ENCODE data around the gene OTOG.
"Not testable (repeated sequence)": the region's sequence is repeated elsewhere in the genome, so short reads cannot be mapped to it uniquely, and the experiment has no call there.

OTOG gene

DNA sequence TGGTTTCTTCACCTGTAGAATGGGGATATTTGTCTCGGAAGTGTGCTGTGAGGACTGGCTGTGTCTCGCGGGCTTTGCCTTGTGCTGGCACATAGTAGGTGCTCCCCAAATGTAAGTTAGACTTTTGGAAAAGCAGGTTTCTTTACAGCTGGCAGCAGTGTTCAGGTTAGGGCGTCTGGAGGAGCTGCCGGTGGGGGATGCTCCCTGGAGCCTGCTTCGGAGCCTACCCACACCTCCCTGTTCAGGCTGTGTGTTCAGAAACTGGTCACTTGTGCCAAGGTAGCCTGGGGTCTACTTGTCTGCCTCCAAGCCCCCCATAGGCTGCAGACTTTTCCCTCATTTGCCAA, 60.0 kb downstream of the OTOG start:
- peak; percentile 27 for DNase-seq

DNA sequence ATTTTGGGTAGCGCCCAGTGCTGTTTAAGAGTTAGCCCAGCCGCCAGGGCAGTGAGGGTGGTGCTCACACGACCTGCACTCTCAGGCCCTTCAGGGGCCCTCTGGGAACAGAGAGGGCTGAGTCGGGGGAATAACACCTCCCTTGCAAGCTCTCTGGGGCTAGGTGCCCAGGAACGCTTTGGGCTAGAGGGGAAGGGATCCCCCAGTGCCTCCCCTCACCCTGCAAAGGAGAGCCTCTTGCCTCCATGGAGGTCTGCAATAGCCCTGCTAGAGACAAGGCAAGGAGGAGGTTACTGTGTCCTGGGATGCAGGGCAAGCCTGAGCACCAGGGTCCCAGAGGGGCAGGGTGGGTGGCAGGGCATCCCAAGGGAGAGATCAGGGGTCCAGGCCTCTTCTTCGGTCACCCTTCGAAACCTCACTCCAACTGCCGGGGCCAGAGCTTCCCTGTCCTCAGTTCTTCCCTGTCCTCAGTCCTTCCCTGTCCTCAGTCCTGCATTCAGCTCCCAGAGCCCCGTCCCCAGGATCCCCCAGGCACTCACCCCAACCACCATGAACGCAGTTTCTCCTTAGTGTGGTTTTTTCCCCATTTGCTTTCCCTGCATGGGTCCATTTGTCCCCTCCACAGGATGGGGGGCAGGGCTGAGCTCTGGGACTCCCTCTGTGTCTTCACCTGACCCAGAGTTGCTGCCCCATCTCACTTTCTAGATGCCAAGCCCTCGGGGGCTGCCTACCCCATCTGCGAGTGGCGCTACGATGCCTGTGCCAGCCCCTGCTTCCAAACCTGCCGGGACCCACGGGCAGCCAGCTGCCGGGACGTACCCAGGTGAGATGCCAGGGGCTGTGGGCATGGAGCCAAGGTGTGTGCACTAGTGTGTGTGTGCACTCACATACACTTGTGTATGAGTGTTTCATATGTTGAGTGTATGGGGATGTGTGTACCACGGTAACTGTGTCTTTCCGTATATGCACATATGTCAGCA, 60.8 kb downstream of the OTOG start:
- DNase-seq = peak; percentile 61

DNA sequence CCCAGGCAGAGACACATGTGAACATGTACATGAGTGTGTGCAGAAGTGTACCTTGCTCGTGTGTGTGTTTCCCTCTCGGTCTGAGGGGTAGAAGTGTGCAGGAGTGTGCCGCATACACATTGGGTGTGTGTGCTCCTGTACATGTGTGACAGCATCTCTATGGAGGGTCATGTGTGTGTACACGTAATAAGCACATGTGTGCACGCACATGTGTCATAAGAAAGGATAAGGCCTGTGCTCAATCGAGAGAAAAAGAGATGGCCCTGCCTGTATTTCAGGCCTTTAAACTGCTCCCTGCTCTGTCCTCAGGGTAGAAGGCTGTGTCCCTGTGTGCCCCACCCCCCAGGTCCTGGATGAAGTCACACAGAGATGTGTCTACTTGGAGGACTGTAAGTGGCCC, 61.8 kb downstream of the OTOG start:
- peak; percentile 30 for DNase-seq

DNA sequence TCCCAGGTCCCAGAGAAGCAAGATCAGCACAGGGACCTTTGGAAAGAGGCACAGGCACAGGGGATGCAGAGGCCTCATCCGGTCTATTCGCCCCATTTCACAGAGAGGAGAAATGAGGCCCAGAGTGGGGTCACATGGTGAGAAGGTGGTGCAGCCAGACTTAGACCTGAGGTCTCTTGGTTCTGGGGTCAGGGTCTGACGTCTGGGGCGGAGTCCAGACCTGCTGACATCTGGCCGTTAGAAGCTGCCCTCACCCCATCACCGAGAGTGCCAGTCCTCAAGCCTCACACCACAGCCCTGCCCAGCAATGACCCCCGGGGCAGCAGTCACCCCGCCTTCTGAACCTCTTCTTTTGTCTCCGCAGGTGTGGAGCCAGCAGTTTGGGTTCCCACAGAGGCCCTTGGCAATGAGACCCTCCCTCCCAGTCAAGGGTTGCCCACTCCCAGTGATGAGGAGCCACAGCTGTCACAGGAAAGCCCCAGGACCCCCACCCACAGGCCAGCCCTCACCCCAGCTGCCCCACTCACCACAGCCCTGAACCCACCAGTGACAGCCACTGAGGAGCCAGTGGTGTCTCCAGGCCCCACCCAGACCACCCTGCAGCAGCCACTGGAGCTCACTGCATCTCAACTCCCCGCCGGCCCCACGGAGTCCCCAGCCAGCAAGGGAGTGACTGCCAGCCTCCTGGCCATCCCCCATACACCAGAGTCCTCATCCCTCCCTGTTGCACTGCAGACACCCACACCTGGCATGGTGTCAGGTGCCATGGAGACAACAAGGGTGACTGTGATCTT, 62.4 kb downstream of the OTOG start:
- peak; percentile 55 for DNase-seq

DNA sequence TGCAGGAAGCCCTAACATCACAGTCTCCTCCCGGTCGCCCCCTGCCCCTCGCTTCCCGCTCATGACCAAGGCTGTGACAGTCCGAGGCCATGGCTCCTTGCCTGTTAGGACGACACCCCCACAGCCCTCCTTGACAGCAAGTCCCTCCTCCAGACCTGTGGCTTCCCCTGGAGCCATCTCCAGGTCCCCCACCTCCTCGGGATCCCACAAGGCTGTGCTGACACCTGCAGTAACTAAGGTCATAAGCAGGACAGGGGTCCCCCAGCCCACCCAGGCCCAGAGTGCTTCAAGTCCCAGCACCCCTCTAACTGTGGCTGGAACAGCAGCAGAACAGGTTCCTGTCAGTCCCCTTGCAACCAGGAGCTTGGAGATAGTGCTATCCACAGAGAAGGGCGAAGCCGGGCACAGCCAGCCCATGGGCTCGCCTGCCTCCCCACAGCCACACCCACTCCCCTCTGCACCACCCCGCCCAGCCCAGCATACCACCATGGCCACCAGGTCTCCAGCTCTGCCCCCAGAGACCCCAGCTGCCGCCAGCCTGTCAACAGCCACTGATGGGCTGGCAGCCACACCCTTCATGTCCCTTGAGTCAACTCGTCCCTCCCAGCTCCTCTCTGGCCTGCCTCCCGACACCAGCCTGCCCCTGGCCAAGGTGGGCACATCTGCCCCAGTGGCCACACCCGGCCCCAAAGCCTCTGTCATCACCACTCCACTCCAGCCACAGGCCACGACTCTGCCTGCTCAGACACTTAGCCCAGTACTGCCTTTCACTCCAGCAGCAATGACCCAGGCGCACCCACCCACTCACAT, 63.2 kb downstream of the OTOG start:
- DNase-seq = peak; percentile 58

DNA sequence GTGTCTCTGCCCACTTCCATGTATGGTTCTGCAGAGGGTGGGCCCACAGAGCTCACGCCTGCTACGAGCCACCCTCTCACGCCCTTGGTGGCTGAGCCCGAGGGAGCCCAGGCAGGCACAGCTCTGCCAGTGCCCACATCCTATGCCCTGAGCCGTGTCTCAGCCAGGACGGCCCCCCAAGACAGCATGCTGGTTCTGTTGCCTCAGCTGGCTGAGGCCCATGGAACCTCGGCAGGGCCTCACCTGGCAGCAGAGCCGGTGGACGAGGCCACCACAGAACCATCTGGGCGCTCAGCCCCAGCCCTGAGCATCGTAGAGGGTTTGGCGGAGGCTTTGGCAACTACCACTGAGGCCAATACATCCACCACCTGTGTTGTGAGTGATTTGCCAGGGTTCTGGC, 64.0 kb downstream of the OTOG start:
- peak; percentile 16 for DNase-seq

DNA sequence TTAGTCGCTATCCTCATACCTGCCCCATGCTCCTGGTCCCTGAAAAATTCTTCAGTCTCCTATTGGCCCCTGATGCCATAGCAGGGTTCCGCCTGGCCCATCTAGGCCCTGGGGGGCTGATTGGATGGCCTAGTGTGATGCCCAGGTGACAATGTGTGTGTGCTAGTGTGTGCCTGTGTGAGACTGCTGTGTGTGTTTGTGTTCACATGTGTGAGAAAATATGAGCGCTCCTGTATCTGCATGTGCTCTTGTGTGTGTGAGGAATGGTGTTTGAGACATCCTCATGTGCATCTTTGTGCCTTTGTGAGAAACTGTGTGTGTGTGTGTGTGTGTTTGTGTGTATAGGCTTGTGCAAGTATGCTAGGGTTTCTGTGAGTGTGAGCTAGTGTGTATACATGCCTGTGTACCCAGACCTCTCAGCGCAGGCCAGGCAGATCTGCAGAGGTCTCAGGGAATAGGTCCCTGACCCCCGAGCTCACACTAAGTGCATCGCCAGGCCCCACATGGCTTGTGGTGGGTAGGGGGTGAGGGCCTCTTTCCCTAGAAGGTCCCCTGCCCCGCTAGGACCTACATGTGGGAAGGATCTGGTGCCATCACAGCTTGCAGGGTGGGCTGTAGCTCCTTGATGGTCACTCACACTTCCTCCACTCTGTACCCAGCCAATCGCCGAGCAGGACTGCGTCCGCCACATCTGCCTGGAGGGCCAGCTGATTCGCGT, 64.6 kb downstream of the OTOG start:
- DNase-seq = peak; percentile 39

DNA sequence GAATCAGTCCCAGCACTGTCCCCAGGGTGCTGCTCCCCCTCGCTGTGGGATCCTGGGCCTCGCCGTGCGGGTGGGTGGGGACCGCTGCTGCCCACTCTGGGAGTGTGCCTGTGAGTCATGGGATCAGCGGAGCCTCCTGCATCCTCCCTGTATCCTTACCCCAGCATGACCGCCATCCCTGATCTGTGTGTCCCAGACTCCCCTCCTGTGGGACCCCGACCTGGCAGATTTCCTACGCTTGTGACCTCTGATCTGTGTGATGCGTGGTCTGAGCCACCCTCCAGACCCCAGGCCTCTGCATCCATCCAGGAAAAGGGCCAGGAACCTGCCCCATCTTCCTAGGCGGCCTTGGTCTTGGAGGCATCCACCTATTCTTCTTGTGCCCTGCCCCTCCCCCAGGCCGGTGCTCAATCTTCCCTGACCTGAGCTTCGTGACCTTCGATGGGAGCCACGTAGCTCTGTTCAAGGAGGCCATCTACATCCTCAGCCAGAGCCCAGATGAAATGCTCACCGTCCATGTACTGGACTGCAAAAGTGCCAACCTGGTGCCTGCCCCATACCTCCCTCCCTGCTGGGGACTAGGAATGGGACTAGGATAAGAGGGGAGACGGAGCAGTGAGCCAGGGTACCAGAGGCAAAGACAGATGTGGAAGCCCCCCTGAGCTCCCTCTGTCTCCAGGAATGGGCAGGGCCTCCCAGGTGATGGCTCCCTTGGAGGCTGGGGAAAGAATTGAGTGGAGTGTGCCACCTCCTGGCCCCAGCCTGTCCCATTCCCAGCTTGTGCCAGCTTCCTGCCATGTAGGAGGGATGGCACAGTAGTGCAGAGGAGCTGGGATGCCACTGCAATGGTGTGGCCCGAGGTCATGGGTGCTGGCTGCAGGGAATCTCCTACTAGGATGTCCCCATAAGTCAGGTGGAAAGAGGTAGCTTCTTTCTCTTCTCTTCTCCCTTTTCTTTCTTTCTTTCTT, 65.4 kb downstream of the OTOG start:
- peak; percentile 48 for DNase-seq

DNA sequence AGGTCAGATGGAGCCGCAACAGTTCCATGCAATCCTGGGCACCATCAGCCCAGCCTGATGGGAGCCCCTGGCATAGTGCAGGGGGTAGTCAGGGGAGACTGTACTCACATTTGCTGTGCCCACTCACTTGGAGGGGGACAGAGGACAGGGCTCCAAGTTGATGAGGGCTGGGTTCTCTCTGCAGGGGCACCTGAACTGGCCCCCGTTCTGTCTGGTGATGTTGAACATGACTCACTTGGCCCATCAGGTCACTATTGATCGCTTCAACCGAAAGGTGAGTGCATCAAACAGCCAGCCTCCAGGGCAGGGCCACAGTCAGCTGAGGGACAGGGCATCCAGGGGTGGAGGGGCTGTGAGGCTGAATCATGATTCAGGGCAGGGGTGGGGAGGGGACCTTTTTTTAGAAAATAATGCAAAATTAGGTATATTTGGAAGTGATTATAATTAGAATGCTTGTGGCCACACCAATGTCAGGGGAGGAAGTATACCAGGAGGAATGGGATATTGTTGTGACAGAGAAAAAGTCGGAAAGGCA, 66.4 kb downstream of the OTOG start:
- DNase-seq = peak; percentile 47

DNA sequence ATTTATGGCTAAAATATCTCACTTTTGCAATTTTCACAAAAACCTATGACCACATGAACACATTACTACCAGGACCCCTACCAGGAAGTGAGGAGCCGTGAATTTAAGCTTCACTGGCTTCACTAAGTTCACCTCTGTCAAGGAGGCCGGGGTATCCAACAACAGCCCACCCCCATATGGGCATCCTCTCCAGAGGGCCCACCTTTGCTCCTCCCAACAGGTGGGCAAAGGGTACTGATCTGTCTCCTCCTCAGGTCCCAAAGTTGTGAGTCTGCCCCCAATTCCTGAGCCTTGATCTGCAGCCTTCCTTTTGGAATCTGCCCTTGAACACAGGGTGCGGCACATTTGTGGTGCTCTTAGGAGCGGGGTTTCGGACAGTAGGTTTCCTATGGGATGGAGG, 66.9 kb downstream of the OTOG start:
- DNase-seq = peak; percentile 19

DNA sequence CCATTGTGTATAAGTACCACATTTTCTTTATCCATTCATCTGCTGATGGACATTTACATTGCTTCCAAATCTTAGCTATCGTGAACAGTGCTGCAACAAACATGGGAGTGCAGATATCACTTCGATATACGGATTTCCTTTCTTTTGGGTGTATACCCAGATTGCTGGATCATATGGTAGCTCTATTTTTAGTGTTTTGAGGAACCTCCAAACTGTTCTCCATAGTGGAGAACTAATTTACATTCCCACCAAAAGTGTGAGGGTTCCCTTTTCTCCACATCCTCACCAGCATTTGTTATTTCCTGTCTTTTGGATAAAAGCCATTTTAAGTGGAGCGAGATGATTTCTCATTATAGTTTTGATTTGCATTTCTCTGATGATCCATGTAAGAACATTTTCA, 75.7 kb downstream of the OTOG start:
- not testable (repeated sequence) for DNase-seq

DNA sequence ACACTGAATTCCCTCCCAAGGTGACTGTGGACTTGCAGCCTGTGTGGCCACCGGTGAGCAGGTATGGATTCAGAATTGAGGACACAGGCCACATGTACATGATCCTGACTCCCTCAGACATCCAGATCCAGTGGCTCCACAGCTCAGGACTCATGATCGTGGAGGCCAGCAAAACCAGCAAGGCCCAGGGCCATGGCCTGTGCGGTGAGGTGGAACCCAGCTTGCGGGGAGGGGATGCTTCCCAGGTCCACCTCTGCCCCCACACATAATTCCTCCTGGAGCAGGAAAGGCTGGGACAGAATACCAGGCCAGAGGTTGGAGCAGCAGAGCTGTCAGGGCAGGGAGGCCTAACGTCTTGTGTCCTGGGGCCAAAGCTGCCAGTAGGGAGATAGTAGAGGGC, 82.1 kb downstream of the OTOG start:
- no peak for DNase-seq

DNA sequence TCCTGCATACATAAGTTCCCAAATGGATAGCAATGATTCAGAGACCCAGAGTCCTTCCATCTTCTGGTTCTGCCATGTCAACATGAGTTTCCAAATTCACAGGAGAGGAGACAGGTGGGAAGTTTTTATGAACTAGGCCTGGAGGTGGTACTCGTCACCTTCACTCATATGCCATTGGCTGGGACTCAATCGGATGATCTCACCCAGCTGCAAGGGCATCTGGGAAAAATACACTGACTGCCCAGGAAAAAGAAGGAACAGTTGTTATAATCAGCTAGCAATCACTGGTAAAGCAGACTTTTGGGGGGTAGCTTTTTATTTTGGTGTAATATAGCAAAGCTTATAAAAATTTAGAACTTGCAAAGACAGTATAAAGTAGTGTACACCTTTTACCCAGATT, 83.9 kb downstream of the OTOG start:
- no peak for DNase-seq

DNA sequence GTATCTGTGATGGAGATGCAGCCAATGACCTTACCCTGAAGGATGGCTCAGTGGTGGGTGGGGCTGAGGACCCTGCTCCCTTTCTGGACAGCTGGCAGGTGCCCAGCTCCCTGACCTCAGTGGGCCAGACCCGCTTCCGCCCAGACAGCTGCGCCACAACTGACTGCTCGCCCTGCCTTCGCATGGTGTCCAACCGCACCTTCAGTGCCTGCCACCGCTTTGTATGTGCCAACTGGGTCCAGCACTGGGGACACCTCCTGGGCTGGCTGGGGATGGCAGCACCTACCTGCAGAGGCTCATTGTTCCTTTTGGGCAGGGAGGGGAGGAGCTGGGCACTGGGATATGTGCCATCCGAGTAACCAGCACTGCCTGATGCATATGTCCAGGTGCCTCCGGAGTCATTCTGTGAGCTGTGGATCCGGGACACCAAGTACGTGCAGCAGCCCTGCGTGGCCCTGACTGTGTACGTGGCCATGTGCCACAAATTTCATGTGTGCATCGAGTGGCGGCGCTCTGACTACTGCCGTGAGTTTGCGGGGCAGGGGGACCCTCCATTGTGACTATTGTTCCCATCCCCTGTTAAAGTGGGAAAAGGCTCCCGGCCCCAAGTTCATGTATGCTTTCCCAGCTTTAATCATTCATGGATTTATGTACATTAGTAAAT, 84.8 kb downstream of the OTOG start:
- no peak for DNase-seq

DNA sequence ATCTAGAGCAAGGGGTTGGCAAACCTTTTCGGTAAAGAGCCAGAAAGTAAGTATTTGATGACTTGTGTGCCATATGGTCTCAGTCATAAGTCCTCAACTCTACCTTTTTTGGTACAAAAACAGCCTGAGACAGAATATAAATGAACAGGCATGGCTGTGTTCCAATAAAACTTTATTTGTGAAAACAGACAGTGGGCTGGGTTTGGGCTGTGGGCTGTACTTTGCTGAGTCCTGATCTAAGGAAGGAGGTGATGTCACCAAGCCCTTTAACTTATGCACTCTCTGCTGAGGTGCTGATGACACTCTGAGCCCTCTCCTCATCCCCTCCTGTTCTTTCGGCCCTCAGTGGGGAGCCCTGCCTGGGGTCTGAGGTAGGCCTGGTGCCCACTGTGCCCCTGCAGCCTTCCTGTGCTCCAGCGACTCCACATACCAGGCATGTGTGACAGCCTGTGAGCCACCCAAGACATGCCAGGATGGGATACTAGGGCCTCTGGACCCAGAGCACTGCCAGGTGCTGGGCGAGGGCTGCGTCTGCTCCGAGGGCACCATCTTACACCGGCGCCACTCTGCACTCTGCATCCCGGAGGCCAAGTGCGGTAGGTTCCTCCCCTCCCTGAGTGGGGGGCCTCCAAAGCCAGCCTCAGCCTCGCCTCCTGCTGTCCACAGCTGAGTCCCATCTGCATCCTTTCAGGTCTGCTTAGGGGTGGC, 86.4 kb downstream of the OTOG start:
- DNase-seq = no peak

DNA sequence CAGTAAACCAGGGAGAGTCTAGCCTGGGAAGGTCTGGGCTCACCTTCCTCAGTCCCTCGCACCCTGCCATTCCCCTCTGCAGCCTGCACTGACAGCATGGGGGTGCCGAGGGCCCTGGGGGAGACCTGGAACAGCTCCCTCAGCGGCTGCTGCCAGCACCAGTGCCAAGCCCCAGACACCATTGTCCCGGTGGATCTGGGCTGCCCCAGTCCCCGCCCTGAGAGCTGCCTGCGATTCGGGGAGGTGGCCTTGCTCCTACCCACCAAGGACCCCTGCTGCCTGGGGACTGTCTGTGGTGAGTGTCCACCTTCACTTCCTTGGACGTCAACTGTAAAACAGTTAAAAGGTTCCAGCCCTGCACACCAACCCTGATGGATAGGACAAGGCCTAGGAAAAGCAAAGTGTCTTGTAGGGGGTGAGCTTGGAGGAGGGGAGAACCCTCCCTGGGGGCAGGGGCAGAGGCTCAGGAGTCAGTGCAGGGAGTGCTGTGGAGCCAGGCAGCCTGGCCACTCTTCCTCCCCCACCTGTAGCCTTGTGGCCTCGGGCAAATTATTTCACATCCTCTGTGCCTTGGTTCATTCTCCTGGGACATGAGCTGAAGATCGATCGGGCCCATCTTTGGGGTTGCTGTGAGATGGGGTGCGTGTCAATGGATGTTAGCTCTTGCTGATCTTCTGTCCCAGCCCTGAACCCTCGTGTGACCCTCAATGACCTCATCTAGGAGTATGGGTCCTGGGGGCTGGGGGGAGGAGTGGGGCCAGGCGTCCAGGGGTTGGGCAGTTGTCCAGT, 87.1 kb downstream of the OTOG start:
- no peak for DNase-seq

DNA sequence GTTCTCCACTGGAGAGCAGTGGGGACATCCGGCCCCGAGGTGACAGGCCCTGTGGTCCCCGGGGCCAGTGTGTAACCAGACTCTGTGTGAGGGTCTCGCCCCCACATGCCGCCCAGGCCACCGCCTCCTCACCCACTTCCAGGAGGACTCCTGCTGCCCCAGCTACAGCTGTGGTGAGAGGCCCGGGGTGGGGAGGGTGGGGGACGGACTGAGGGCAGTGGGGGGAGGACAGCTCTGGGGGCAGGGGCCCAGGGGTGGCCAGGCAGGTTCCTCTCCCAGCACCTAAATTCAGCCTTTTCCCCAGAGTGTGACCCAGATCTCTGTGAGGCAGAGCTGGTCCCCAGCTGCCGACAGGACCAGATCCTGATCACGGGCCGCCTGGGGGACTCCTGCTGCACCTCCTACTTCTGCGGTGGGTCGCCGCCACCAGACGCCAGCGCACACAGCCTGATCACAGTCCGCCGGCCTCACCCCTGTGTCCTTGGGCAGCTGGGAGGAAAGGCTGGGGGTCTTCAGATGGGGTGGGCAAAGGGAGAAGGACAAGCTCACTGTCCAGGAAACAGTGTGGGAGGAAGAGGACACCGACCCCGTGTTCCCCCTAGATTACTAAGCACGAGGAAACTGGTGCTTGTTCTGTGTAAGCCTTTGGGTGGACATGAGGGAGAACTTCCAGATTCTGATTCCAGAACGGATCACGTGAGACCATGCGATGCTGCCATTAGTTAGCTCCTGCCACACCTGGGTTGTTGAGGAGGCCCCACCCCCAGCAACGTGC, 87.9 kb downstream of the OTOG start:
- DNase-seq = no peak

DNA sequence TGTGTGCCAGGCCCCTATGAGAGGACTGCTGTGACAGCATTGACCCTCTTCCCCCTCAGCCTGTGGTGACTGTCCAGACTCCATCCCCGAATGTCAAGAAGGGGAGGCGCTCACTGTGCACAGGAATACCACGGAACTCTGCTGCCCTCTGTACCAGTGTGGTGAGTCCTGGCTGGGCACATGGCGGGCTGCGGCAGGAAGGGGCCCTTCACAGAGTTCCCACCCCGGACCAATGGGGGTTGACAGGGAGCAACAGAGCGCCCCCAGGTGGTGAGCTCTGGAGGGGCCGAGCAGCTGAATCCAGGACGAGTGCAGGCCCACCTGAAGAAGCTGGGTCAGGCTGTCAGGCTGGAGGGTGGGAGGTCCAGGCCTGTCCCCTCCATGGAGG, 88.5 kb downstream of the OTOG start:
- DNase-seq = no peak
